HEK293 (cell line): ENCODE results near the gene NUDCD2.

ENCODE experiments used
- CTCF ChIA-PET: fragments of 350-600 bp; formaldehyde crosslinking; extraction: SDS; loops from one replicate; lab custom pipeline; 2021; ENCODE audit warnings: antibody characterized with exemption; lab: Yijun Ruan, JAX
- POLR2A ChIA-PET: fragments of 300-600 bp; formaldehyde crosslinking; extraction: SDS; loops from one replicate; lab custom pipeline; 2020; ENCODE audit warnings: antibody characterized with exemption, inconsistent platforms; lab: Yijun Ruan, JAX
- H3K27ac ChIP-seq: fragments of 200-500 bp; sonication (Bioruptor generic); 2 replicates; pipeline ENCODE4 v1.5.1; 2014; ENCODE audit warnings: low read depth, low read length, control low read depth, inconsistent platforms; ENCODE audit errors: extremely low read depth
- H3K36me3 ChIP-seq, 2 experiments: fragments of 200-500 bp in 1 of 2; sonication (Bioruptor generic) in 1 of 2; 1 replicate in 1 of 2; 2 replicates in 1 of 2; pipeline ENCODE4 v1.5.1; 2014 to 2017; ENCODE audit warnings: inconsistent platforms in 2 of 2, low read length in 2 of 2; ENCODE audit not compliant: control insufficient read depth in 2 of 2, insufficient read depth in 1 of 2
- H3K4me1 ChIP-seq: fragments of 200-500 bp; sonication (Bioruptor generic); 2 replicates; pipeline ENCODE4 v1.5.1; 2014; ENCODE audit warnings: mild to moderate bottlenecking, low read length, inconsistent platforms; ENCODE audit not compliant: control insufficient read depth, insufficient read depth
- H3K4me3 ChIP-seq: 2 replicates; pipeline ENCODE4 v1.5.1; 2011; ENCODE audit warnings: low read depth, mild to moderate bottlenecking, control low read depth, low read length, moderate library complexity
- H3K9me3 ChIP-seq: fragments of 200-500 bp; sonication (Bioruptor generic); 2 replicates; pipeline ENCODE4 v1.5.1; 2014; ENCODE audit warnings: low read depth, low read length, inconsistent platforms; ENCODE audit not compliant: control insufficient read depth, insufficient read depth
- GFI1B ChIP-seq: fragments of 450-650 bp; formaldehyde crosslinking; IDR thresholded peaks from 2 replicates; pipeline ENCODE4 v1.5.1; 2016; ENCODE audit warnings: missing biosample characterization, missing genetic modification characterization
- GLI2 ChIP-seq: fragments of 450-650 bp; formaldehyde crosslinking; IDR thresholded peaks from 2 replicates; pipeline ENCODE4; 2017; ENCODE audit warnings: missing biosample characterization, missing genetic modification characterization, low read depth, borderline replicate concordance
- GLIS2 ChIP-seq: fragments of 450-650 bp; formaldehyde crosslinking; IDR thresholded peaks from 2 replicates; pipeline ENCODE4 v1.5.1; 2016; ENCODE audit warnings: missing biosample characterization, missing genetic modification characterization
- MYNN ChIP-seq: fragments of 450-650 bp; formaldehyde crosslinking; IDR thresholded peaks from 2 replicates; pipeline ENCODE4 v1.5.1; 2016; ENCODE audit warnings: missing biosample characterization, missing genetic modification characterization, borderline replicate concordance
- MZF1 ChIP-seq: fragments of 450-650 bp; formaldehyde crosslinking; IDR thresholded peaks from 2 replicates; pipeline ENCODE4 v1.5.1; 2017; ENCODE audit warnings: missing biosample characterization, missing genetic modification characterization, borderline replicate concordance
- RBAK ChIP-seq: fragments of 450-650 bp; formaldehyde crosslinking; IDR thresholded peaks from 2 replicates; pipeline ENCODE4 v1.5.1; 2016; ENCODE audit warnings: missing biosample characterization, missing genetic modification characterization
- ZBTB17 ChIP-seq: fragments of 450-650 bp; formaldehyde crosslinking; IDR thresholded peaks from 2 replicates; pipeline ENCODE4 v1.5.1; 2016; ENCODE audit warnings: missing biosample characterization, missing genetic modification characterization
- ZFP37 ChIP-seq: fragments of 450-650 bp; formaldehyde crosslinking; IDR thresholded peaks from 2 replicates; pipeline ENCODE4 v1.5.1; 2016; ENCODE audit warnings: missing biosample characterization, missing genetic modification characterization
- ZIC2 ChIP-seq: fragments of 450-650 bp; formaldehyde crosslinking; IDR thresholded peaks from 2 replicates; pipeline ENCODE4 v1.5.1; 2016; ENCODE audit warnings: missing biosample characterization, missing genetic modification characterization
- ZNF114 ChIP-seq: fragments of 450-650 bp; formaldehyde crosslinking; IDR thresholded peaks from 2 replicates; pipeline ENCODE4 v1.5.0; 2017; ENCODE audit warnings: missing biosample characterization, missing genetic modification characterization
- ZNF140 ChIP-seq: fragments of 450-650 bp; formaldehyde crosslinking; IDR thresholded peaks from 2 replicates; pipeline ENCODE4 v1.5.1; 2016; ENCODE audit warnings: missing biosample characterization, missing genetic modification characterization
- ZNF223 ChIP-seq: fragments of 450-650 bp; formaldehyde crosslinking; IDR thresholded peaks from 2 replicates; pipeline ENCODE4 v1.5.1; 2016; ENCODE audit warnings: missing biosample characterization, missing genetic modification characterization
- ZNF350 ChIP-seq: fragments of 450-650 bp; formaldehyde crosslinking; IDR thresholded peaks from 2 replicates; pipeline ENCODE4 v1.5.0; 2017; ENCODE audit warnings: missing biosample characterization, mild to moderate bottlenecking, missing genetic modification characterization
- ZNF404 ChIP-seq: fragments of 450-650 bp; formaldehyde crosslinking; IDR thresholded peaks from 2 replicates; pipeline ENCODE4 v1.5.1; 2017; ENCODE audit warnings: missing biosample characterization, missing genetic modification characterization
- ZNF561 ChIP-seq: fragments of 450-650 bp; IDR thresholded peaks from 2 replicates; pipeline ENCODE4 v1.5.1; 2018; ENCODE audit warnings: missing biosample characterization, missing genetic modification characterization, borderline replicate concordance
- ZNF623 ChIP-seq: fragments of 450-650 bp; formaldehyde crosslinking; IDR thresholded peaks from 2 replicates; pipeline ENCODE4 v1.5.1; 2016; ENCODE audit warnings: missing biosample characterization, missing genetic modification characterization
- ZNF747 ChIP-seq: fragments of 450-650 bp; formaldehyde crosslinking; IDR thresholded peaks from 2 replicates; pipeline ENCODE4 v1.5.1; 2016; ENCODE audit warnings: missing biosample characterization, missing genetic modification characterization
- ZNF837 ChIP-seq: fragments of 450-650 bp; formaldehyde crosslinking; IDR thresholded peaks from 2 replicates; pipeline ENCODE4 v1.5.1; 2016; ENCODE audit warnings: missing biosample characterization, missing genetic modification characterization
- ZNF843 ChIP-seq: fragments of 450-650 bp; formaldehyde crosslinking; IDR thresholded peaks from 2 replicates; pipeline ENCODE4 v1.5.1; 2016; ENCODE audit warnings: missing biosample characterization, missing genetic modification characterization
- ZSCAN16 ChIP-seq: fragments of 450-650 bp; formaldehyde crosslinking; IDR thresholded peaks from 2 replicates; pipeline ENCODE4 v1.5.1; 2016; ENCODE audit warnings: missing biosample characterization, missing genetic modification characterization
- ZSCAN23 ChIP-seq: fragments of 450-650 bp; formaldehyde crosslinking; IDR thresholded peaks from 2 replicates; pipeline ENCODE4 v1.5.1; 2016; ENCODE audit warnings: missing biosample characterization, missing genetic modification characterization
- TF ChIP-seq, protein P1 (sequence below): fragments of 450-650 bp; formaldehyde crosslinking; IDR thresholded peaks from 2 replicates; pipeline ENCODE4 v1.5.1; 2017; ENCODE audit warnings: missing biosample characterization, missing genetic modification characterization
- TF ChIP-seq, protein P2 (sequence below): fragments of 450-650 bp; formaldehyde crosslinking; IDR thresholded peaks from 2 replicates; pipeline ENCODE4 v1.5.1; 2016; ENCODE audit warnings: missing biosample characterization, missing genetic modification characterization
- TF ChIP-seq, protein P3 (sequence below): fragments of 450-650 bp; formaldehyde crosslinking; IDR thresholded peaks from 2 replicates; pipeline ENCODE4 v1.5.0; 2017; ENCODE audit warnings: missing biosample characterization, missing genetic modification characterization, borderline replicate concordance
- TF ChIP-seq, protein P4 (sequence below): fragments of 450-650 bp; formaldehyde crosslinking; IDR thresholded peaks from 2 replicates; pipeline ENCODE4 v1.5.1; 2016; ENCODE audit warnings: missing biosample characterization, missing genetic modification characterization
- TF ChIP-seq, protein P5 (sequence below): fragments of 450-650 bp; formaldehyde crosslinking; IDR thresholded peaks from 2 replicates; pipeline ENCODE4 v1.5.1; 2016; ENCODE audit warnings: missing biosample characterization, missing genetic modification characterization, low read depth

Gene NUDCD2

DNA sequence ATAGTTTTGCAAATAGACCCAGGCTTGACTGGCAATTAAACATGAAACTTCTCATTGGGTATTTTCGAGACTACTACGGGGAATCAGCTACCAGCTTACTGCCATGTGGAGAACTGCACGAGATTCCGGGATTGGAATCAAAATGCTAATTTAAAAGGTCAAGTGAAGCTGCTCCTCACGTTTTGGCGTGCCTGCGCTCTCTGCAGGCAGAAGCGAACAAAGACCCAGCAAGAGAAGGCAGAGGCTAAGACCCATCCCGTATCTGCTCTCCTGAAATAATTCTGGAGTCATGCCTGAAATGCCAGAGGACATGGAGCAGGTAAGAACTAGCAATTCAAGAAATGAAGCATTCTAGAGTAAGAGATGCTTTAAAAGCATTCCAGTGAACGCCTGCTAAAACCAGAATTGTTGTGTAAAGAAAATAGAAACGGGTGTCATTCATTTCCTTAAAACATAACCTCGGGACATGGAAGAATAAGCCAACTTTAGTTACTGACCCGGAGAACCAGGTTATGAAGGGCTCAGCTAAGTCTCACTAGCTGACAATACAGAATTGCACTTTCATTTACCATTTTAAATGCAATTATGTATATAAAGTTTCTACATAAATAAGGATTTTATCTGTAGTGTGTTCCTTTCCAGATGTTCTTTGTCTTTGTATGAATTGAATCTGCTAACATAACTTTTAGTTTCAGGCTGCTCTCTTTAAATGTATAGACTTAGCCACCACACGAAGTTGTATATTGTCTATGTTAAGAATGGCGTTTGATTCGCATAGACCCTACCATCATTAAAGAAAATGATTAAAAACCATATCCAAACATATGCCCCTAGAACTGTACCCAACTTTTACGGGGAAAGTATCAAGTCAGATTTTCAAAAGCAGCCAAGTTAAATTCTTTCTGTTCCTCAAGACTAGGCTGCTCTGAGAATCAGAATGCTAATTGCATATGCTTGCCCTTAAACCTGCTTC, 43.5 kb upstream of the NUDCD2 start (continued):
- TF ChIP-seq, protein P1, sequence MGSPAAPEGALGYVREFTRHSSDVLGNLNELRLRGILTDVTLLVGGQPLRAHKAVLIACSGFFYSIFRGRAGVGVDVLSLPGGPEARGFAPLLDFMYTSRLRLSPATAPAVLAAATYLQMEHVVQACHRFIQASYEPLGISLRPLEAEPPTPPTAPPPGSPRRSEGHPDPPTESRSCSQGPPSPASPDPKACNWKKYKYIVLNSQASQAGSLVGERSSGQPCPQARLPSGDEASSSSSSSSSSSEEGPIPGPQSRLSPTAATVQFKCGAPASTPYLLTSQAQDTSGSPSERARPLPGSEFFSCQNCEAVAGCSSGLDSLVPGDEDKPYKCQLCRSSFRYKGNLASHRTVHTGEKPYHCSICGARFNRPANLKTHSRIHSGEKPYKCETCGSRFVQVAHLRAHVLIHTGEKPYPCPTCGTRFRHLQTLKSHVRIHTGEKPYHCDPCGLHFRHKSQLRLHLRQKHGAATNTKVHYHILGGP (tag by site-specific recombination), result no peak
- TF ChIP-seq ZNF223 (tag by site-specific recombination) (no peak), ZFP37 (no peak), ZBTB17 (tag by site-specific recombination) (peak; percentile 97), ZNF837 (tag by site-specific recombination) (no peak), MYNN (tag by site-specific recombination) (no peak), ZNF623 (tag by site-specific recombination) (no peak), ZNF114 (no peak)
- TF ChIP-seq, protein P2, sequence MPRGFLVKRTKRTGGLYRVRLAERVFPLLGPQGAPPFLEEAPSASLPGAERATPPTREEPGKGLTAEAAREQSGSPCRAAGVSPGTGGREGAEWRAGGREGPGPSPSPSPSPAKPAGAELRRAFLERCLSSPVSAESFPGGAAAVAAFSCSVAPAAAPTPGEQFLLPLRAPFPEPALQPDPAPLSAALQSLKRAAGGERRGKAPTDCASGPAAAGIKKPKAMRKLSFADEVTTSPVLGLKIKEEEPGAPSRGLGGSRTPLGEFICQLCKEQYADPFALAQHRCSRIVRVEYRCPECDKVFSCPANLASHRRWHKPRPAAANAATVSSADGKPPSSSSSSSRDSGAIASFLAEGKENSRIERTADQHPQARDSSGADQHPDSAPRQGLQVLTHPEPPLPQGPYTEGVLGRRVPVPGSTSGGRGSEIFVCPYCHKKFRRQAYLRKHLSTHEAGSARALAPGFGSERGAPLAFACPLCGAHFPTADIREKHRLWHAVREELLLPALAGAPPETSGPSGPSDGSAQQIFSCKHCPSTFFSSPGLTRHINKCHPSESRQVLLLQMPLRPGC (tag by site-specific recombination), result no peak
- TF ChIP-seq, protein P3, sequence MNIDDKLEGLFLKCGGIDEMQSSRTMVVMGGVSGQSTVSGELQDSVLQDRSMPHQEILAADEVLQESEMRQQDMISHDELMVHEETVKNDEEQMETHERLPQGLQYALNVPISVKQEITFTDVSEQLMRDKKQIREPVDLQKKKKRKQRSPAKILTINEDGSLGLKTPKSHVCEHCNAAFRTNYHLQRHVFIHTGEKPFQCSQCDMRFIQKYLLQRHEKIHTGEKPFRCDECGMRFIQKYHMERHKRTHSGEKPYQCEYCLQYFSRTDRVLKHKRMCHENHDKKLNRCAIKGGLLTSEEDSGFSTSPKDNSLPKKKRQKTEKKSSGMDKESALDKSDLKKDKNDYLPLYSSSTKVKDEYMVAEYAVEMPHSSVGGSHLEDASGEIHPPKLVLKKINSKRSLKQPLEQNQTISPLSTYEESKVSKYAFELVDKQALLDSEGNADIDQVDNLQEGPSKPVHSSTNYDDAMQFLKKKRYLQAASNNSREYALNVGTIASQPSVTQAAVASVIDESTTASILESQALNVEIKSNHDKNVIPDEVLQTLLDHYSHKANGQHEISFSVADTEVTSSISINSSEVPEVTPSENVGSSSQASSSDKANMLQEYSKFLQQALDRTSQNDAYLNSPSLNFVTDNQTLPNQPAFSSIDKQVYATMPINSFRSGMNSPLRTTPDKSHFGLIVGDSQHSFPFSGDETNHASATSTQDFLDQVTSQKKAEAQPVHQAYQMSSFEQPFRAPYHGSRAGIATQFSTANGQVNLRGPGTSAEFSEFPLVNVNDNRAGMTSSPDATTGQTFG (tag by site-specific recombination), result no peak
- TF ChIP-seq, protein P4, sequence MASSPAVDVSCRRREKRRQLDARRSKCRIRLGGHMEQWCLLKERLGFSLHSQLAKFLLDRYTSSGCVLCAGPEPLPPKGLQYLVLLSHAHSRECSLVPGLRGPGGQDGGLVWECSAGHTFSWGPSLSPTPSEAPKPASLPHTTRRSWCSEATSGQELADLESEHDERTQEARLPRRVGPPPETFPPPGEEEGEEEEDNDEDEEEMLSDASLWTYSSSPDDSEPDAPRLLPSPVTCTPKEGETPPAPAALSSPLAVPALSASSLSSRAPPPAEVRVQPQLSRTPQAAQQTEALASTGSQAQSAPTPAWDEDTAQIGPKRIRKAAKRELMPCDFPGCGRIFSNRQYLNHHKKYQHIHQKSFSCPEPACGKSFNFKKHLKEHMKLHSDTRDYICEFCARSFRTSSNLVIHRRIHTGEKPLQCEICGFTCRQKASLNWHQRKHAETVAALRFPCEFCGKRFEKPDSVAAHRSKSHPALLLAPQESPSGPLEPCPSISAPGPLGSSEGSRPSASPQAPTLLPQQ (tag by site-specific recombination), result peak; percentile 76
- TF ChIP-seq, all 188 proteins: peak for 23

- POLR2A ChIA-PET, result interaction anchor here (1.1 to 1.4 kb wide), 2 partner anchors 42 to 65 kb away, joined by 7 to 23 read pairs; partner anchors contain the start of genes CCNG1, HMMR and NUDCD2
Observed at GRCh38 chr5:163502521-163502920, 42.6 kb upstream of the NUDCD2 start.

DNA sequence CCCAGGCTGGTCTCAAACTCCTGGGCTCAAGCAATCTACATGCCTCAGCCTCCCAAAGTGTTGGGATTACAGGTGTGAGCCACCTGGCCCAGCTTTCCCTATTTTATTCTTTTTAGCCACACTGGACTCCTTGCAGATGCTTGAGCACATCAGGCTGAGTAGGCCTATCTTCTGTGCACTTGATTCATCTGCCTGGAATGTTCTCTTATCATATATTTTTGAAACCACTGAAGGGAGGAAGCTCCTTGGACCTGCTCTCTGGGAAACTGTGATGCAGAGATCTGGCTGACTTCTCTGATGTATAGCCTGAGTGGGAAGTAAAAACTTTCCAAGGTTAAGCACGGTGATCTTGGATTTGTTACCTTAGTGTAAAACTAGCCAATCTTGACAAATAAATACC, 39.0 kb upstream of the NUDCD2 start:
- Histone ChIP-seq H3K4me1 (peaks cover 2% of the 10 kb centered on the region; the same call in 1 of the 2 replicates), H3K36me3 (no peaks in the 10 kb centered on the region), H3K4me3 (no peak overlapping the region), H3K27ac (no peak overlapping the region), H3K9me3 (no peaks in the 10 kb centered on the region)
- ChIA-PET POLR2A (interaction anchor here (0.6 to 1.5 kb wide), 2 partner anchors 8 to 38 kb away, joined by 4 read pairs; partner anchors contain the start of genes HMMR and NUDCD2), CTCF (interaction anchor here (1.1 kb wide), 1 partner anchor 9 kb away, joined by 3 read pairs; no protein-coding TSS in a partner anchor)
- no peak for TF ChIP-seq ZSCAN16 (tag by site-specific recombination)
- no peak for TF ChIP-seq ZNF140 (tag by site-specific recombination)
- TF ChIP-seq GFI1B (tag by site-specific recombination), result no peak
- TF ChIP-seq ZIC2 (tag by site-specific recombination), result no peak
- no peak for TF ChIP-seq GLI2 (tag by site-specific recombination)
- no peak for TF ChIP-seq ZNF561 (tag by site-specific recombination)
- TF ChIP-seq, protein P5, sequence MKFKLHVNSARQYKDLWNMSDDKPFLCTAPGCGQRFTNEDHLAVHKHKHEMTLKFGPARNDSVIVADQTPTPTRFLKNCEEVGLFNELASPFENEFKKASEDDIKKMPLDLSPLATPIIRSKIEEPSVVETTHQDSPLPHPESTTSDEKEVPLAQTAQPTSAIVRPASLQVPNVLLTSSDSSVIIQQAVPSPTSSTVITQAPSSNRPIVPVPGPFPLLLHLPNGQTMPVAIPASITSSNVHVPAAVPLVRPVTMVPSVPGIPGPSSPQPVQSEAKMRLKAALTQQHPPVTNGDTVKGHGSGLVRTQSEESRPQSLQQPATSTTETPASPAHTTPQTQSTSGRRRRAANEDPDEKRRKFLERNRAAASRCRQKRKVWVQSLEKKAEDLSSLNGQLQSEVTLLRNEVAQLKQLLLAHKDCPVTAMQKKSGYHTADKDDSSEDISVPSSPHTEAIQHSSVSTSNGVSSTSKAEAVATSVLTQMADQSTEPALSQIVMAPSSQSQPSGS (tag by site-specific recombination), result no peak
- TF ChIP-seq RBAK (tag by site-specific recombination), result no peak
- no peak for TF ChIP-seq GLIS2 (tag by site-specific recombination)
- TF ChIP-seq ZNF404 (tag by site-specific recombination), result no peak
- TF ChIP-seq MZF1 (tag by site-specific recombination), result no peak
- TF ChIP-seq ZNF350 (tag by site-specific recombination), result no peak

More at GRCh38 chr5:163502521-163502920, 42.6 kb upstream of the NUDCD2 start:
- Histone ChIP-seq H3K27ac (peak overlapping the region; percentile 21; the same call in 1 of the 2 replicates), H3K4me3 (no peak overlapping the region), H3K9me3 (no peaks in the 10 kb centered on the region), H3K36me3 (no peaks in the 10 kb centered on the region), H3K4me1 (peaks cover 2% of the 10 kb centered on the region; the same call in 1 of the 2 replicates)
- CTCF ChIA-PET, result interaction anchor here (0.6 to 1.2 kb wide), 2 partner anchors 10 to 94 kb away, joined by 3 to 4 read pairs; no protein-coding TSS in a partner anchor
- TF ChIP-seq ZNF747 (tag by site-specific recombination), result no peak
- TF ChIP-seq ZSCAN23 (tag by site-specific recombination), result no peak
- TF ChIP-seq ZNF843 (tag by site-specific recombination), result no peak
- TF ChIP-seq ZNF140 (tag by site-specific recombination), result no peak
- TF ChIP-seq, all 188 proteins: peak for 0
